Left hindlimb (tissue), 1 donor: ENCODE data around the gene SH2D3A.
"Not testable (repeated sequence)": the region's sequence is repeated elsewhere in the genome, so short reads cannot be mapped to it uniquely, and the experiment has no call there.

Experiments
- DNase-seq: peaks from one replicate; pipeline ENCODE4 v3.0.0-alpha.2; 2018

Gene SH2D3A

DNA sequence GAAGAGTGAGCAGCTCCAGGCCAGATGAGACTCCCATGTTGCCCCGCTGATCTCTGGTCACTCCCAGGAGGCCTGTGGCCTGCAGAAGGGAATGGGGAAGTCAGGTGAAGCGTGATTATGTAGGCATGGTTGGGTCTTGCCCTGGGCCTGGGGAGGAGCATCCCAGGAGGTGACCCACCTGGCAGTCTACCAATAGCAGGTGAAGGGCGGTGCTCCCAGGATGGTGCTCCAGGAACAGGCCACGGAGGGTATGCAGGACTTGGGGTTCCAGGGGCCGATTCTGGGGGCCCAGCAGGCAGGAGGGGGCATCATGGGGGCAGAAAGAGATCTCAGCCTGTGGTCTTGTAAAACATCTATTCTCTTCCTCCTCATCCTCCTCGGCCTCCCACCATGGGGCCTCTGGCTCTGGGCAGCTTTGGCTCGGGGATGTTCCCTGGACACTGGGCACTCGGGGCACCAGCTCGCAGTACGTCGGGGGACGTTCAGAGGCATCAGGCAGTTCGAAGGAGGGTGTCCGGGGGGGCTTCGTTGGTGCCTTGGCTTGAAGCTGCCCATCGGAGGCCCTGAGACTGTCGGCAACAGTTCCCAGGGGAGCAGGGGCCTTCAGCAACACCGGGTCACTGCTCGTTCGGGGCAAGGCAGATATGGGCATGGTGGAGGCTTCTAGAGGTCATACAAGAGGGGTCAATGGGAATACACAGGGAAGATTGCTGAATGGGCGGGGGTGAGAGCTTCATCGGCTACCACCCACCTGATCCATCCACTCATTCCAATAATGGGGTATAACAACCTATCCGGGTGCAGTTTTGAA, 12.4 kb downstream of the SH2D3A start:
- DNase-seq: no peak

GRCh38 chr19:6754136-6754535, 13.1 kb downstream of the SH2D3A start:
- DNase-seq: no peak

GRCh38 chr19:6753178-6754031, 13.8 kb downstream of the SH2D3A start:
- DNase-seq: peak; percentile 64

DNA sequence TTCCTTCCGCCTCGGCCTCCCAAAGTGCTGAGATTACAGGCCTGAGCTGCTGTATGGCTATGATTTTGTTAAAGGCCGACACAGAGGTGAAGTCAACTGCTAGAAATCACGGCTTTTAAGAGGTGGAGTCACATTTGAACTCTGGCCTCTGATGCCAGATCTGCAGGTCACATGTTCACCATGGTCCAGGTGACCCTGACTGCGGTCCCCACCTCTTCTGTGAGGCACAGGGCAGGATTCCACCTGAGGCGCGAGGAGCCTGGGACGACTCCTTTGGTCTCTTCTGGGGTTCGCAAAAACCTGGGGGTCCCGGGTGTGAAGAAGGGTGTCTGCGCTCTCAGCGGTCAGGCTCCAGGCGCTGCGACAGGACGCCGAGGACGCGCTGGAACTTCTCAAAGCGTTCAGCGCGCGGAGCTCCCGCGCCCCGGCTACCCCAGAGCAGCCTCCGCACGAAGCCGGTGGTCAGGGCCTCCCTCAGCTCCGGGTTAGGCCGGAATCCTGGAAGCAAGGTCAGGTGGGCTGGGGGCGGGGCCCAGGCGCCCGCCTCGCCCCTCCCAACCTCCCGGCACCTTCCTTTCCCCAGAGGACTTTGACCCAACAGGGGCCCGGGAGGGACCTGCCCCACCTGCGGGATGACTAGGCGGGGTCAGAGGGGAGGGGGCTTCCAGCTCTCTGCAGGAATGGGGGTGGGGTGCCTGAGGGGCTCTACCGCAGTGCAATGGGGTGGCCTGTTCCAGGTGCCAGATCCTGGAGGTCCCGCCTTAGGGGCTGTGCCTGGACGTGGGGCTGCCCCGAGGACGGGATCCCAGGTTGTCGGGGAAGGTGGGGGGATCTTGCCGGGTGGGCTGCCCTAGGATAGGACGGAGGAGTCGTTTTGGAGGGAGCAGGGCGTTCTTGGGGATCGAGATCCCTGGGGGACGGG, 14.7 kb downstream of the SH2D3A start:
- DNase-seq: no peak

DNA sequence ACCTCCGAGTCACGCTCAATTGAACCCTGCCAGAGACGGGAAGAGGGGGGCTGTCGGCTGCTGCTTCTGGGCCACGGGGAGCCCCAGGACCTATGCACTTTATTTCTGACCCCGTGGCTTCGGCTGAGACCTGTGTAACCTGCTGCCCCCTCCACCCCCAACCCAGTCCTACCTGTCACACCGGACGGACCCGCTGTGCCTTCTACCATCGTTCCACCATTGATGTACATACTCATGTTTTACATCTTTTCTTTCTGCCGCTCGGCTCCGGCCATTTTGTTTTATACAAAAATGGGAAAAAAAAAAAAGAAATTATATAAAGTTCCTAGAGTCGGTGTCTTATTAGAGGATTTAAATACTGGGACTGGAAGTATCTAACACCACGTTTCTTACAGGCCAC, 16.0 kb downstream of the SH2D3A start:
- no peak for DNase-seq

GRCh38 chr19:6750062-6750461, 17.2 kb downstream of the SH2D3A start:
- DNase-seq: no peak

GRCh38 chr19:6748543-6748942, 18.7 kb downstream of the SH2D3A start:
- not testable (repeated sequence) for DNase-seq

- DNase-seq: no peak
Observed at GRCh38 chr19:6745965-6746364, 21.3 kb downstream of the SH2D3A start.

DNA sequence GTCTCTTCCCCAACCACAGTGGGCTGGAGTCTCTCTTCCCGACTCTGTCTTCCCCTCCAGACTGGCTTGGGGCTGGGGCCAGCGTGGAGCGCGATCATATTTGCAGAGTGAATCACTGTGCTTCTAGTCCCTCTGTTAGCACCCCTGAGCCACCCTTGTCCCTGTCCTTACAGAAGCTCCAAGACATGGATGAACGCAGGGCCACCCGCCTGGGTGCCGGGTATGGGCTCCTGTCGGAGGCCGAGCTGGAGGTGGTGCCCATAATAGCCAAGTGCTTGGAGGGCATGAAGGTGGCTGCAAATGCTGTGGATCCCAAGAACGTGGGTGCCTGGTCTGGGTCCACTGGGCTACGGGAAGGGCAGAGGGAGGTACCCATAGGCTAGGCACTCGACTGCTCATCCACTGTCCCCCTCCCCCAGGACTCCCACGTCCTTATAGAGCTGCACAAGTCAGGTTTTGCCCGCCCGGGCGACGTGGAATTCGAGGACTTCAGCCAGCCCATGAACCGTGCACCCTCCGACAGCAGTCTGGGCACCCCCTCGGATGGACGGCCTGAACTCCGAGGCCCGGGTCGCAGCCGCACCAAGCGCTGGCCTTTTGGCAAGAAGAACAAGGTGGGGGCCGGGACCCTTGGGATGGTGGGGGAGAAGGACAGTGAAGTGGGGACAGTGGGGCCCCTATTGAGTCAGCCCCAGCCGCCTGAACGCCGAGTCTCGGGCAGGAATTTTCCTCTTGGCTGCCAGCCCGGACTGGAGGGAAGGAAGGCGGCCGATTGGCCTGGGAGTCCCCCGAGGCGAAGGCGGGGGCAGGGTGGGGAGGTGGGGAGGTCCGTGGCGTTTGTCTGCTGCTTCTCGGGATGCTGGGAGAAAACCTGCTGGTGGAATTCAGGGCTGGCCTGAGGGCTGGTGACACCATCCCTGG, 22.6 kb downstream of the SH2D3A start:
- DNase-seq: peak; percentile 87

- DNase-seq: no peak
Observed at GRCh38 chr19:6743714-6744380, 23.4 kb downstream of the SH2D3A start.

- DNase-seq: no peak
Observed at GRCh38 chr19:6743066-6743465, 24.2 kb downstream of the SH2D3A start.

DNA sequence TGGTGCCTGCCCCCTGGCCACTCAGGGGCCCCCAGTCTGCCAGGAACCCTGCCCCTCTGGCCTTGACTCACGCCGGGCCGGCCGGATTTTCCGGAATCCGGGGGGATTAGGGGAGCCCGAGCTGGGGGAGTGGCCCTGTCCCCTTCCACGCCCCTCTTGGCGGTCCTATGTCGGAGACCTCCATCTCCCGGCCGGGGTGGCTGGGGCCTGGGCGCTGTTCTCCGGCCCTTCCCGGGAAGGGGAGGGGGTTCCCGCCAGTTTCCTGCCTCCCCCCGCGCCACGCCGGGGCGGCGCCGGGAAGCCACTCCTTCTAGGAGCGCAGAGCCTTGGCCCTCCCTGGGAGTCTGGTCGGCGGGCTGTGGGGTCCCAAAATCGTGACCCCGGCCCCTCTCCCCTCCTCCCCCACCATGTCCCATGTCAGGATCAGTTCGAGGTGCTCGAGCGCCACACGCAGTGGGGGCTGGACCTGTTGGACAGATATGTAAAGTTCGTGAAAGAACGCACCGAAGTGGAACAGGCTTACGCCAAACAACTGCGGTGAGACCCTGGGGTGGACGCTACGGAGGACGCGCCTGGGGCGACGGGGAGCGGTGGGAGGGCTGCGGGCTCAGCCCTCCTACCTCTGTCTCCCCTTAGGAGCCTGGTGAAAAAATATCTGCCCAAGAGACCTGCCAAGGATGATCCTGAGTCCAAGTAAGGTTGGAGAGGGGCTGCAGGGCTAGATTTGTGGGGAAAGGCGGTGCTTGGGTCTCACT, 26.5 kb downstream of the SH2D3A start:
- DNase-seq: peak; percentile 84

GRCh38 chr19:6739883-6740588, 27.2 kb downstream of the SH2D3A start:
- peak; percentile 69 for DNase-seq

- peak; percentile 91 for DNase-seq
Observed at GRCh38 chr19:6739390-6739882, 27.8 kb downstream of the SH2D3A start, which contains the start of gene TRIP10. TRIP10 (plus strand) TSS chr19:6739680; CDS start chr19:6739762, 82 bp downstream.

- peak; percentile 57 for DNase-seq
Observed at GRCh38 chr19:6738787-6739389, 28.3 kb downstream of the SH2D3A start.

- DNase-seq: peak; percentile 77
Observed at GRCh38 chr19:6737873-6738786, 29.1 kb downstream of the SH2D3A start.

- DNase-seq: peak; percentile 100
Observed at GRCh38 chr19:6737284-6737872, 29.9 kb downstream of the SH2D3A start, which contains the start of gene GPR108. GPR108 (minus strand) TSS chr19:6737580; CDS start chr19:6737576, 4 bp downstream.
